ENCODE measurements around the gene CLEC3B.

CLEC3B gene

DNA sequence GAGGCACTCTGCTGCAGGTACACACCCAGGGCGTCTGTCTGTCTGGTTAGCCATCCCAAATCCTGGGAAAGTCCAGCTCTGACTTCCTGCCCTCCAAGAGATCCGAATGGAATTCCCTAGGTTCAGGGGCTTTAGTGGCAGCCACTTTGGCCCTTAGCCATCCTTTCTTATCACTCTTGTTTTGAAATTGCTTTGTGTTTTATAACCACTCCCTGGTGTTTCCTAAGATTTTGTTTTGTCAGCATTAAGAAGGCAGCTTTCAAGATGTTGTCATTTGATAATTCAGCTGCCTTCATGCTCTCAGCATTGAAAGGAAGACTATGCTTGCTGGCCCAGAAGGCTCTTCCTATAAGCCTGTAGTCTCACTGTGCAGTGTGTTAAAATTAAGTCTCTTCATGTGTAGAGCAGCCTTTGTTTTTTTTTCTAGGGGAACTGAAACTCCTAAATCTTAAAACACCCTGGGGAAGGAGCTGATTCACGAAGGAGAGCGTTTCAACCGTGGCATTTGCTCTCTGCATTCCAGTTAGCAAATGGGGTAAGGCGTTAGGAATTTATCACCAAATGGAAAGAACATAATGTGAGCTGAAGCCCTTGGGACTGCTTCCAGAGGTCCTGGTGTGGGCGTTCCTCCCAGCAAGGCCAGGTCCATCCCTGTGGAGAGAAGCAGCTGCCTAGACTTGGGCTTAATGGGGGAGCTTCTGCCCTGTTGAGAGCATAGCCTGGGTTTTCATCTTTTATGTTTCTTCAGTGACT lies 14.2 kb upstream of the CLEC3B start:
- Histone ChIP-seq H3K27me3 (ENCODE audit: low read depth) (no peaks in the 10 kb centered on the region), H3K4me1 (no peaks in the 10 kb centered on the region), H3K36me3 (replicated peaks) (peaks cover 64% of the 10 kb centered on the region), H3K4me3 (no peak overlapping the region), H3K9me3 (no peaks in the 10 kb centered on the region)
- no peak for DNase-seq (ENCODE audit: low spot score in 2 of 2)
- in situ Hi-C loops (cut with MboI; ENCODE audit: low sequenced_read_pairs), result no loop called here

DNA sequence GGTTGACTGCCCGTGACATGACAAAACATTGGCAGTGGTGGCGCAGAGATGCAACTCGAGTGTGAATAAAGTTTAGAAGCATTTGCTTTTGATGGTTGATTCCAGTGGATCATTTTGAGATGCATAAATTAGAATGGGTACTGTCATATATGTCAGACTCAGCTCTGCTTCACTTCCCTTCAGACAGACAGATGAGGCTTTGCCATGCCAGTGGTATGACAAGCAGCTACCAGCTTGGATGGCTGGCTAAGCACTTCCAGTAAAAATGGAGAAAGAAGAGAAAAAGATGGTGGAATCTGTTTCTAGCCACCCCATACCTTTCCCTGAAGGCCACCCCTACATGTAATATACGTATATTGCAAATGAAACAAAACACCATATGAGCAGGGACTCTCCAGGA lies 13.5 kb upstream of the CLEC3B start:
- in situ Hi-C loops (cut with MboI; ENCODE audit: low sequenced_read_pairs), result no loop called here
- Histone ChIP-seq H3K4me1 (no peaks in the 10 kb centered on the region), H3K27me3 (ENCODE audit: low read depth) (no peaks in the 10 kb centered on the region), H3K36me3 (replicated peaks) (peaks cover 59% of the 10 kb centered on the region), H3K9me3 (no peaks in the 10 kb centered on the region), H3K4me3 (no peak overlapping the region)
- no peak for DNase-seq (ENCODE audit: low spot score in 2 of 2)

DNA sequence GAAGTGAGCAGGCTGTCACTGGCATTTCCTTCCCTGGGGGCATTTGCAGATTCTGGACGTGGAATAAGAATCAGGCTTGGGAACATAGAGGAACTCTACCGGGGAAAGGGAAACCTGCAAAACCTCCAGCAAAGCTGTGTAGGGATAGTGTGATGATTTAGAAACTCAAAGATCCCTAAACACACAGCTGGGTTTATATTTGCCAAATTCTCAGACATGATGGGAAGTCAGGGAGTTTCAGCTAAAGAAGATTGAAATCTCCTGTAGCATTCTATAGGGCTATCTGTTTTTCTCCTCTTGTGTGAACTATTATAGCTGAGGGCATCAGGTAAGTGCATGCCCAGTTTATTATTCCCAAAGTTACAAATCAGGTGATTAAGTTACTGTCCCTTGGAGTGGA lies 9.2 kb upstream of the CLEC3B start:
- Histone ChIP-seq H3K4me1 (no peaks in the 10 kb centered on the region), H3K36me3 (replicated peaks) (peaks cover 26% of the 10 kb centered on the region), H3K9me3 (no peaks in the 10 kb centered on the region), H3K27me3 (ENCODE audit: low read depth) (no peaks in the 10 kb centered on the region), H3K4me3 (no peak overlapping the region)
- no peak for DNase-seq (ENCODE audit: low spot score in 2 of 2)
- in situ Hi-C loops (cut with MboI; ENCODE audit: low sequenced_read_pairs), result no loop called here

DNA sequence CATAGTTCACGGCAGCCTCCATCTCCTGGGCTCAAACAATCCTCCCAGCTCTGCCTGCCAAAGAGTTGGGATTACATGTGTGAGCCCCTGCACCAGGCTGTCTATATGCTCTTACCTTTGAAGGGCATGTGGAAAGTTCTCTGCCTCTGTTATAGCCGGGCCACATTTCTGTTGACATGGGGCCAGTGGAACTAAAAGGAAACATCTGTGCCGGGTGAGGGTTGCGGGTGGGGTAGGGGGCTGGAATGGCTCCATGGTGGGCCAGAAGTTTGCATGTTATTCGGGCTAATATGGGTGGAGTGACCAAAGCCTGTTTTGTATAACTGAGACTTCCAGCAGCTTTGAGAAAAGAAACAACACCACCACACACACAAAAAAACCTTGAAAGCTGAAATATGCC lies 8.3 kb upstream of the CLEC3B start:
- Histone ChIP-seq H3K27me3 (ENCODE audit: low read depth) (no peaks in the 10 kb centered on the region), H3K4me1 (no peaks in the 10 kb centered on the region), H3K4me3 (no peak overlapping the region), H3K9me3 (no peaks in the 10 kb centered on the region), H3K36me3 (replicated peaks) (peaks cover 17% of the 10 kb centered on the region)
- in situ Hi-C loops (cut with MboI; ENCODE audit: low sequenced_read_pairs), result no loop called here
- no peak for DNase-seq (ENCODE audit: low spot score in 2 of 2)

DNA sequence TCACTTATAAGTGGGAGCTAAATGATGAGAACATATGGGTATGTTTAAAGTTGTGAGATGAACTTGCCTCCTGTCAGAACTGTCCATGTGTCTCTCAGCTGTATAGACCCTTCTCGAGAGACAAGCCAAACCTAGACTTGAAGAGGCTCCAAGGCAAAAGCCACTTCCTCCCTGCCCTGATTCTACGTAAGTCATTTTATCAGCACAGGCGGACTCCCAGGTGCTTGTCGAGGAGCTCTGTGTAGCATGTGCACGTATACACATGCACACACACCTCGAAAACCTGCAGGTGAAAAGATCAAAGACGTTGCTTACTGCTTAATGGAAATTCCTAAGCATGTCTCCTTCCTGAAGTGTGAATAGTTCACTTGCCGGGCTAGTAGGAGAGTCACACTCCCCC lies 5.6 kb upstream of the CLEC3B start:
- in situ Hi-C loops (cut with MboI; ENCODE audit: low sequenced_read_pairs), result no loop called here
- H3K4me1 ChIP-seq, result no peaks in the 10 kb centered on the region
- no peaks in the 10 kb centered on the region for H3K9me3 ChIP-seq
- no peaks in the 10 kb centered on the region for H3K27me3 ChIP-seq (ENCODE audit: low read depth)
- H3K4me3 ChIP-seq, result no peak overlapping the region
- H3K36me3 ChIP-seq (replicated peaks), result peaks cover 3% of the 10 kb centered on the region; the same call in 1 of the 2 replicates
- no peak for DNase-seq (ENCODE audit: low spot score in 2 of 2)

DNA sequence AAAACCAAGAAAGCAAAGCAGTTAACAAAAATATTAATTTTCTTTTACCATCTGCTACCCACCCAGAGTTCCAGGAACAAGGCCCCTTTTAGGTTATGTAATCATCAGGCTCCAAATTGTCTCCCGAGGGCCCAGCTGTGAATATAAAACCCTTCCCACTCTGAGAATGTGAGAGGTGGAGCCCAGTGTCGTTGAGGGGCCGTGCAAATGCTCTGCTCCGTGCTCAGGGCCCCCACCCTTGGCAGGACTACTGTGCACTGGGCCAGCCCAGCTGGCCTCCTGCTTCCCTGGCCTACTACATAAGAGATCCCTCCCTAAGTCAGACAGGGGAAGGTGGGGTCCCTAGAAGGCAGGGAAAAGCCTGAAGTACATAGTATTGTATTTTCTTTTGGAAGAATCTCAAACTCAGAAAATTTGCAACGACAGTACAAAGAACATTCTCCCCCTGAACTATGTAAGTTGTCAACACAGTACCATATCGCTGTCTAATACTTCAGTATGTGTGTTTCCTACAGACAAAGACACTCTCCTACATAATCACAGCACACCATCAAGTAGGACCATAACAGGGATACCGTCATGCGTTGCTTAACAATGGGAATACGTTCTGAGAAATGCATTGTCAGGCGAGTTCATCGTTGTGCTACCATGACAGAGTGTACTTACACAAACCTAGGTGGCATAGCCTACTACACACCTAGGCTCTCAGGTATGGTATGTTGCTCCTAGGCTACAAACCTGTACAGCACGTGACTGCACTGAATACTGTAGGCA lies 4.4 kb upstream of the CLEC3B start:
- H3K27me3 ChIP-seq (ENCODE audit: low read depth), result no peaks in the 10 kb centered on the region
- in situ Hi-C loops (cut with MboI; ENCODE audit: low sequenced_read_pairs), result no loop called here
- no peak for DNase-seq (ENCODE audit: low spot score in 2 of 2)
- no peaks in the 10 kb centered on the region for H3K4me1 ChIP-seq
- no peaks in the 10 kb centered on the region for H3K36me3 ChIP-seq (replicated peaks)
- no peak overlapping the region for H3K4me3 ChIP-seq
- no peaks in the 10 kb centered on the region for H3K9me3 ChIP-seq

DNA sequence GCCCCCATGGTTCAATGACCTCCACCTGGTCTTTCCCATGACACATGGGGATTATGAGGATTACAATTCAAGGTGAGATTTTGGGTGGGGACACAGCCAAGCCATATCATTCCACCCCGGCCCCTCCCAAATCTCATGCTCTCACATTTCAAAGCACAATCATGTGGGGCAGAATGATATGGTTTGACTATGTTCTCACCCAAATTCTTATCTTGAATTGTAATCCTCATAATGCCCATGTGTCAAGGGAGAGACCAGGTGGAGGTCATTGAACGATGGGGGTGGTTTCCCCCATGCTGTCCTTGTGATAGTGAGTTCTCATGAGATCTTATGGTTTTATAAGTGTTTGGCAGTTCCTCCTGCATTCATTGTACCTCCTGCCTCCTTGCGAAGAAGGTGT lies 2.4 kb upstream of the CLEC3B start:
- Histone ChIP-seq H3K4me1 (no peaks in the 10 kb centered on the region), H3K4me3 (no peak overlapping the region), H3K9me3 (no peaks in the 10 kb centered on the region), H3K36me3 (replicated peaks) (no peaks in the 10 kb centered on the region), H3K27me3 (ENCODE audit: low read depth) (no peaks in the 10 kb centered on the region)
- in situ Hi-C loops (cut with MboI; ENCODE audit: low sequenced_read_pairs), result no loop called here
- no peak for DNase-seq (ENCODE audit: low spot score in 2 of 2)

DNA sequence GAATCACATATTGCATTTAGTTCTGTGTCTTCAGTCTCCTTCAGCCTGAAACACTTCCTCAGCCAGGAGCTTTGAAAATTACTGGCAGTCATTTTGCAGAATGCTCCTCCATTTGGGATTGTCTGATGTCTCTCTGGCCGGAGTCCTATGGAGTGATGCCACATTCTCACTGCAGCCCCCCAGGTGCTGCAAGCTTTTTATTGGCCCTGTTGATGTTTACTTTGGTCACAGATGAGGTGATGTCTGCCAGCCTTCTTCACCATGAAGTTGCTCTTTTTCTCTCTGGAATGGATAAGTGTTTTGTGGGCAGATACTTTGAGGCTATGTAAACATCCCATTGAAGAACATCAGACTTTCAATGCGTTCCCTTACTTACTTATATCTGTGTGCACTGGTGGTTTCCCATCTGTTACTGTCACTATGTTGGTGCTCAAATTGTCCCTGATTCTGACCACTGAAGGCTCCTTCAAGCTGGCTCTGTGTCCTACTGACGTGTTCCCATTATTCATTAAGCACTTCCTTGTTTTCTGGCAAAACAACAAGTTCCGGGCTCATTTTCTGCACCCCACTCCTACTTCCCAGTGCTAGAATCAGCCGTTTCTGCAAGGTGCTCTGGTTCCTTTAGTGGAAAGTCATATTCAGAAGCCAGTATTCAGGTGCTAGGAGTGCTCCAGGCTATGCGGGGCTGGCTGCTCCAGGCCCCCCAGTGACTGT lies 1.4 kb upstream of the CLEC3B start:
- no peaks in the 10 kb centered on the region for H3K36me3 ChIP-seq (replicated peaks)
- no peaks in the 10 kb centered on the region for H3K4me1 ChIP-seq
- H3K9me3 ChIP-seq, result no peaks in the 10 kb centered on the region
- H3K27me3 ChIP-seq (ENCODE audit: low read depth), result no peaks in the 10 kb centered on the region
- in situ Hi-C loops (cut with MboI; ENCODE audit: low sequenced_read_pairs), result loop anchor here (25.0 kb wide), 1 partner anchor 1063 kb away; no protein-coding TSS in a partner anchor
- H3K4me3 ChIP-seq, result no peak overlapping the region
- no peak for DNase-seq (ENCODE audit: low spot score in 2 of 2)

DNA sequence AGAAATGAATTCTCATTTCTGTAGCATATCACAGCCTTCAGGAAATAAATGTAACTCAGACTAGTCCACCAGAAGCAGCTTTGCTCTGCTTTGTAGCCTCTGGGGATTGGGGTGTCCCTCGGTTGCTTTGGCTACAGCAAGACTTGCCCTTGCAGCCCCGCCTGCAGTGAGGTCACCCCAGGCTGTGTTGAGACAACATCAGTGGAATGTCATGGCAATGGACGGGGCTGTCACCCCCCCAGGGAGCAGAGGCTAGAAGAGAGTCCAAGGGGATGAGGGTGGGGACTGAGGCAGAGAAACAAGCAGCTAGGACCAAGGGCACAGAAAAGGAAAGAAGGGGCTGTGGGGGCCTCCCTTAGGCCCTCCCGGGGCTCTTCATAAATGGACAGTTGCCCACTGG lies 854 bp downstream of the CLEC3B start:
- H3K4me3 ChIP-seq, result no peak overlapping the region
- no peaks in the 10 kb centered on the region for H3K36me3 ChIP-seq (replicated peaks)
- no peaks in the 10 kb centered on the region for H3K27me3 ChIP-seq (ENCODE audit: low read depth)
- in situ Hi-C loops (cut with MboI; ENCODE audit: low sequenced_read_pairs), result loop anchor here (25.0 kb wide), 1 partner anchor 1060 kb away; no protein-coding TSS in a partner anchor
- no peaks in the 10 kb centered on the region for H3K9me3 ChIP-seq
- no peaks in the 10 kb centered on the region for H3K4me1 ChIP-seq
- DNase-seq (ENCODE audit: low spot score in 2 of 2), result no peak

DNA sequence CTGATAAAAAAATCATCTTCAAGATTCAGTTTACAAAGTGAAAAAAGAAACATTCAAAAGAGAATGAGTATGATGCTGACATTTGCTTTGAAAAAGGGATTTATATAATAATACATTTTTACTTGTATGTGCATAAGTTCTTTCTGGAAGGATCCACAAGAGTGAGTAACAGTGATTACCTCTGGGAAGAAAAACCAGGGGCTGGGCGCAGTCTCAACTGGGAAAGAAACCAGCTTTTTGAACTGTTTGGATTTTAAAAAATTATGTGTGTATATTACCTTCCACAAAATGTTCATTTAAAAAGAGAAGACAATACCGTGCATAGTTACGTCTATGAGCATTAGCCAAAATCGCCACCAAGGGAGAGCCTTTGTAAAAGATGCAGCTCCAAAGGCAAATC lies 1.3 kb downstream of the CLEC3B start:
- Histone ChIP-seq H3K4me1 (no peaks in the 10 kb centered on the region), H3K9me3 (no peaks in the 10 kb centered on the region), H3K27me3 (ENCODE audit: low read depth) (no peaks in the 10 kb centered on the region), H3K36me3 (replicated peaks) (no peaks in the 10 kb centered on the region), H3K4me3 (no peak overlapping the region)
- in situ Hi-C loops (cut with MboI; ENCODE audit: low sequenced_read_pairs), result loop anchor here (25.0 kb wide), 1 partner anchor 1060 kb away; no protein-coding TSS in a partner anchor
- no peak for DNase-seq (ENCODE audit: low spot score in 2 of 2)

DNA sequence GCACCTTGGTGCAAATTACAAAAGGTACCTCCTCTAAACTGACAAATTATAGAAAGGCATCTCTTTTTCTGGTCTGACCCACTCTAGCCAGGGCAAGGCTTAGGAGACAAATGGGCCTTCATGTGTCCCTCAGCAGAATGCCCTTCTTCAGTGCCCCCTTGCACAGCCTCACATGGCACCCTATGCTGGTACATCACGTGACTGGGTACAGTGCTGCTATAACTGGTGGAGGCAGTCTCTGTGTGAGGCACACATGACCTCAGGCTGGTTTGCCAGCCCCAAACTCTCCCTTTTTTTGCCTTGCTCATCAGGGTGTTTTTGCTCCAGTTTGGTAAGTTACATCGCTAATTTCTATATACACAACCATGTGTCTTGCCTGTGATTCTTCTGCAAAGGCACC lies 3.1 kb downstream of the CLEC3B start:
- no peak for DNase-seq (ENCODE audit: low spot score in 2 of 2)
- Histone ChIP-seq H3K36me3 (replicated peaks) (no peaks in the 10 kb centered on the region), H3K27me3 (ENCODE audit: low read depth) (no peaks in the 10 kb centered on the region), H3K4me3 (no peak overlapping the region), H3K9me3 (no peaks in the 10 kb centered on the region), H3K4me1 (no peaks in the 10 kb centered on the region)
- in situ Hi-C loops (cut with MboI; ENCODE audit: low sequenced_read_pairs), result loop anchor here (25.0 kb wide), 1 partner anchor 1058 kb away; no protein-coding TSS in a partner anchor

DNA sequence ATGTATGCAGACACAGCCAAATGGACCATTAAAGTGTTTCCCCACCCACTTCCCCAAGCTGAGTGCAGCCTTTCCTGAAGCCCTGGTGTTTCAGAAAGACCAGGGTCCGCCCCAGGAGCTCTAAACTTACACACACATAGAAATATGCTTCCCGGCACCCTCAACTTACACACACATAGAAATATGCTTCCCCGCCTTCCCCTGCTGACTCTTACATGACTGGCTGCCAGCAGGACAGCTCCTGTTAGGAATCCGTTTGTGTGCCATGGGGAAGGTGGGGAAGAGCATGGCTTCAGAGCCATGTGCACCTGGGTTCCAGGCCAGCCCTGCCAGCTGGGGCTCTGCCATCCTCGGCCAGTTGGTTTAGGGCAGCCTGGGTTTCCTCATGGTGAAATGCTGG lies 3.6 kb downstream of the CLEC3B start:
- DNase-seq (ENCODE audit: low spot score in 2 of 2), result no peak
- Histone ChIP-seq H3K4me1 (no peaks in the 10 kb centered on the region), H3K27me3 (ENCODE audit: low read depth) (no peaks in the 10 kb centered on the region), H3K36me3 (replicated peaks) (no peaks in the 10 kb centered on the region), H3K4me3 (no peak overlapping the region), H3K9me3 (no peaks in the 10 kb centered on the region)
- in situ Hi-C loops (cut with MboI; ENCODE audit: low sequenced_read_pairs), result loop anchor here (10.0 to 25.0 kb wide), 2 partner anchors 895 to 1058 kb away; no protein-coding TSS in a partner anchor

DNA sequence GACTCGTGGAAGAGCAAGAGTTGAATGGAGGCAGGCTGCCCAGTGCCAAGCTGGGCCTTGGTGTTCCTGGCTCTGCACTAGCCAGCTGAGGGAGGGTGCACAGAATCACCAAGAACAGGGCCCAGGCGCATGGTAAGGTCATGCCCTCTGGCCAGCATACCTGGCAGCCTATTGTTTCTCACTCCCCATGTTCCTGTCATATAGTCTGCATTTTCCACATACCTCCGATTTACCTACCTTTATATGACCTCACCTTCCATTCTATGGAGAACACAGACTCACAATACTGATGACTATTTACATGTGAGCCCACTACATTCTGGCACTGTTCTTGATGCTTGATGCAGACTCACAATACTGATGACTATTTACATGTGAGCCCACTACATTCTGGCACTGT lies 5.4 kb downstream of the CLEC3B start:
- Histone ChIP-seq H3K36me3 (replicated peaks) (no peaks in the 10 kb centered on the region), H3K4me1 (no peaks in the 10 kb centered on the region), H3K9me3 (no peaks in the 10 kb centered on the region), H3K27me3 (ENCODE audit: low read depth) (no peaks in the 10 kb centered on the region), H3K4me3 (no peak overlapping the region)
- in situ Hi-C loops (cut with MboI; ENCODE audit: low sequenced_read_pairs), result loop anchor here (10.0 to 25.0 kb wide), 2 partner anchors 893 to 1056 kb away; no protein-coding TSS in a partner anchor
- no peak for DNase-seq (ENCODE audit: low spot score in 2 of 2)

All from HAP-1 (cell line).